GF-D8 (cell line): ENCODE measurements around the gene NCAN.
A peak's percentile ranks its signal among the peaks of the same experiment; 100 is the strongest.

Experiments
- DNase-seq: peaks from one replicate; lab custom pipeline; 2025; lab: John Stamatoyannopoulos, UW

Gene NCAN

DNA sequence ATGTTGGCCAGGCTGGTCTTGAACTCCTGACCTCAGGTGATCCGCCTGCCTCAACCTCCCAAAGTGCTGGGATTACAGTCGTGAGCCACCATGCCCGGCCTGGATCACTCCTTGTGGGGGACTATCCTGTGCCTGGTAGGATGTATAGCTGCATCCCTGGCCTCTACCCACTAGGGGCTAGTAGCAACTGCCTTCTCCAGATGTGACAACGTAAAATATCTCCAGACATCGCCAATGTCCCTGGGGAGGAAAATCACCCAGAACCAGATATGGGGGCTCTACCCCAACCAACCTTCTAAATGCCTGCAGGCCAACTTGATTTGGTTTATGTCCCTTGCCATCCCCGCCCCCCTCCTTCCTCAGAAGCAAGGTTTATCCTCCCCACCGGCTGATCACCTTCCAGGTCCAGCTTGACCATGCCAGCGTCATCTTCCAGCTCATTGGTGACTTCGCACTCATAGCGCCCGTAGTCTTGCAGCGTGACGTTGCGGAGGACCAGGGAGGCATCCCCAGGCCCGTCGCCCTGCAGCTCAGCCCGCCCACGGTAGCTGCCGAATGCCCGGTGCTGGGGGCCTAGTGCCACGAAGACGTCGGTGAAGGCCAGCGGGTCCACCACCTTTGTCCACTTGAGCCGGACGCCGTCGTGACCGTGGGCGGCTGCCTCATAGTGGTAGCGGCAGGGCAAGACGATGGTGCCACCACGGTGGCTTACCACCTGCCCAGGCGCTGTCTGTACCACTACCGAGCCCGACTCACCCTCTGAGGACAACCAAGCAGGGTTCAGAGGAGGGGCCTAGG lies 48.9 kb downstream of the NCAN start:
- no peak for DNase-seq

DNA sequence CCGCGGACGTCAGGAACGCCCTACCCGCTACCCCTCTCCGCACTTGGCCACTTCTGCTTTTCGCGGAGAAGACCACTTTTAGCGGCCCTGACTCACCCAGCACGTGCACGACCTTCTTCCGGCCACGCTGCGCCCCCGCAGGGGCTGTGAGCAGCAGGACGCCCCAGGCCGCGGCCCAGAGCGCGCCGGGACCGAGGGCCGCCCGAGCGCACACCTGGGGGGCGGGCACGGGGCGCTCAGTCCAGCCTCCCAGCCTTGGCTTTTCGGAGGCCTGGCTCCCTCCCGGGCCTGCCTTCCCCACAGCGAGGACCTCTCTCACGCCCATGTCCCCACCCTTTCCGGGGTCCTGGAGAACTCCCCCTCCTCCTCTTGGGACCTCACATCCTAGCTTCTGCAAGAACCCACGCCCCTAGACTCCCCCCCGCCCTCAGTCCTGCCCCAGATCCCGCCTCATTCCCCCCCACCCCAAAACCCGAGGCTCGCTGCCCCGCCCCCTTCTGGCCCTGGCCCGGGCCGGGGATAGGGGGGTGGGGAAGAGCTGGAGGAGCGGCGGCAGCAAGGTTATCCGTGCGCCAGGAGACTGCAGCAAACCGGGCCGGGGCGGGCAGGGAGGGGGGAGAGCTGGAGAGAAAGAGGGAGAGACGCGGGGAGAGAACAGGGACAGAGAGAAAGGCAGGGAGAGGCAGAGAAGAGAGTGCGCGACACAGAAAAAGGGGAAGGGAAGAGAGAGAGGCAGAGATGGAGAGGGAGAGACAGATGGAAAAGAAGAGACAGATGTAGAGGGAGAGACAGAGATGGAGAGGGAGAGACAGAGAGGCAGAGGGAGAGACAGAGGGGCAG lies 49.8 kb downstream of the NCAN start:
- DNase-seq, result peak; percentile 5

GRCh38 chr19:19262190-19263057 lies 50.7 kb downstream of the NCAN start:
- no peak for DNase-seq

DNA sequence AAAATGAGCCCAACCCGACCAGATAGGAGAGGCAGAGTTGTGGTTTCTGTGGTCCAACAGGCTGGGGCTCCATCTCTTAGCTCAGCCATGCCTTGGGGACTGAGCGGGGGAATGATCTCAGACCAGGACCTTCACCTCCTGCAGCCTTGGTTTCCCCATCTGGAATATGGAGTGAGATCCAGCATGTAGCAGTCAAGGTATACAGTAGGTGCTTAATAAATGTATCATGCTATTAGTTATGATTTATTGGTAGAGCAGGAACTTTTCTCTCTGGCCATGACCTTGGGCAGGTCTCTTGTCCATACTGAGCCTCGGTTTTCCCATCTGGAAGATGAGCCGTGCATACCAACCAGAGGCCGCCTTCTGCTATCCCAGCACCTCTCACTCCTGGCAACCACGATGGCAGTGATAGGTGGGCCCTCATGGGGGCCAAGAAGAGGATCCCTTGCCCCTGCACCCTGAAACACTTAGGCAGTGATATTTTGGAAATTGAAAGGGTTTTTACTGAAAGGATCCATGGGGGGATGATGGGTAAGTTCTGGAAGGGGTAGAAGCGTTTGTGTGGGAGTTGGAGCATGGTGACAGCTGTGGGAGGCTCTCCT lies 52.2 kb downstream of the NCAN start:
- DNase-seq, result no peak

- DNase-seq, result no peak
Measured at GRCh38 chr19:19267305-19267704, 55.5 kb downstream of the NCAN start.

DNA sequence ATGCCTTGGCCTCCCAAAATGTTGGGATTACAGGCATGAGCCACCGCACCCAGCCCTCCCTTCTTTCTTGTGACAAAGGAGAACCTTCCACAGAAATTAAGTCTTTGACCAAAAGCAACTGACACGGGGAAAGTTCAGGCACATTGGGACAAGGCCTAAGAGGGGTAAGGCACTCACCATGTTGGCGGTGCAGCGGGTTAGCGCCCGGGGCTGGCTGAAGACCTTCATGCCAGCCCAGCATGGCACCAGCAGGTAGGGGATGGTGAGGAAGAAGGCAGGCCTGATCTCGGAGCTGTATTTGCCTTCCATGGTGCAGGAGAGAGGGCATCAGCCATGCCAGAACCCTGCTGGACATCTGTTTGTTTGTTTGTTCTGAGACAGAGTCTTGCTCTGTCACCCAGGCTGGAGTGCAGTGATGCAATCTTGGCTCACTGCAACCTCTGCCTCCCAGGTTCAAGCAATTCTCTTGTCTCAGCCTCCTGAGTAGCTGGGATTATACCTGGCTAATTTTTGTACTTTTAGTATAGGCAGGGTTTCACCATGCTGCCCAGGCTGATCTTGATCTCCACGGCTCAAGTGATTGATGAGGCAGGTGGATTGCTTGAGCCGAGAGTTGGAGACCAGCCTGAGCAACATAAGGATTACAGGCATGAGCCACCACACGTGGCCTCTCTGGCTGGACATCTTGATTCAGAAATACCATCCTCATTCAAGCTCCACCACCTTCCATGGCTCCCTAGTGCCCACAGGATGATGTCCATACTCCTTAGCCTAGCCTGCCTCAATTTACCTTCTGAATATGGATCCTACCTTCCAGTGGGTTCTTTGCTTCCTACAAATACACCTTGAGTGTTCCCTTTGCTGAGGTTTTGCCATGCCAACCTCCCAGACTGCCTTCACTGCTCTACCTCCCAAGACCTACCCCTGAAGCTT lies 57.0 kb downstream of the NCAN start:
- no peak for DNase-seq

DNA sequence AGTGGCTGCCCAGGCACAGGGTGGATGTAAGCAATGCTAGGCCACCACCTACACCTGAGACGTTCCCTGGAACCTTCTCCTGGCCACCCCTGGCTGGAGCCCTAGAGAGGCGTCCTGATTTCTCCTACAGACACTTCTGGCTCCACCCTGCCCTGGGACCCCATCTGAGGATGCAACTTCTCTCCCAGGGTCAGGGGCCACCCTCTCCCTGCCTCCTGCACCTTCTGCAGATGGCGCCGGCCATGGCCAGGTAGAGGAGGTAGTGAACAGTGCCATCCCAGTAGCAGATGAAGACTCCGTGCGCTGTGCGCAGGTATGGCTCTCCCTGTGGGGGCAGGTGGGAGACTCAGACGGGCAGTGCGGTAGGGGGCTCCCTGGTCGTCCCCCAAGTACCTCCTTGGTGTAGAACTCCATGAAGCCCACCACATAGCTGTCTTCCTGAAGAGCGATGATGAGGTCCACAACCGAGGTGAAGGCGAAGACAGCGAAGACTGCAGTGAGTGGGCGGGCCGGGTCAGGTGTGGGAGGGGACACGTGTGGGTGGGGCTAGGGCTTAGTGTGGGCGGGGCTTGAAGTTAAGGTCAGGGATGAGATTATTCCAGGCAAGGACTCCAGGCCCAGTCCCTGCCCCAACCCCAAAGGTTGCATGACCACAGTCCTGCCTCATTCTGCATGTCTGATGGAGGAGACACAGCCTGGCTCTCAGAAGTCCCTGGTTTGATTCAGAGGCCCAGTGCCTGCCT lies 58.4 kb downstream of the NCAN start:
- DNase-seq, result no peak

GRCh38 chr19:19270749-19271571 lies 59.2 kb downstream of the NCAN start:
- DNase-seq, result no peak

DNA sequence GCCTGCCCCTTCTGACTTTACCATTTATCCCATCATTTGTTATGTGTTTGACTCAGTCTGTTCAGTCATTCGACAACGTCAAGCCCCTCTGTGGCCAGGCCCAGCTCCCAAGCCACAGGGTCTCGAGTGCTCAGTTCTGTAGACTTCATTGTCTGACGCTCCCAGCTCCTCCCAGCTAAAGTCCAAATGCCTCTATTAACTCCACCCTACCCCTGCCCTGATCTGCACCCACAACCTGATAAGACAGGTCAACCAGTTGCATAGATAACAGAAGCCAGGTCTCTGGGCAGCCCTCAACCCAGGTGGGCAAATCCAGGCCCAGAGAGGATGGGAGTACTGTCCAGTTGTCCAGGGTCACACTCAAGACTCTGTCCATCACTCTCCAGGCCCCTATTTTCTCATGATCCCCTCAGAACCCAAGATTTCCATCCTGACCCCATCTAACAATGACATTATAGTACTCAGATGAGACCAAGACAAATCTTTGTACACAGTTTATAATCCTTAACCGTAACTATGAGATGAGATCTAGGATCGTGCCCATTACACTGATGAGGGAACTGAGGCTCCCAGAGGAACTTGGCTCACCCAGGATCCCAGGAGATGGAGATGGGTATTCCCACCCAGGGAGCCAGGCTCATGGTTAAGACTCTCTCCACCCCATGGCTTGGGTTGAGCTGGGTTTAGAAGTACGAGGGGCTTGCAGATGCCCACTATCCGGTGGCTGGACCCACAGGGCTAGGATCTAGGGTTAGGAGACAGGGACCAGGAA lies 60.3 kb downstream of the NCAN start:
- no peak for DNase-seq

DNA sequence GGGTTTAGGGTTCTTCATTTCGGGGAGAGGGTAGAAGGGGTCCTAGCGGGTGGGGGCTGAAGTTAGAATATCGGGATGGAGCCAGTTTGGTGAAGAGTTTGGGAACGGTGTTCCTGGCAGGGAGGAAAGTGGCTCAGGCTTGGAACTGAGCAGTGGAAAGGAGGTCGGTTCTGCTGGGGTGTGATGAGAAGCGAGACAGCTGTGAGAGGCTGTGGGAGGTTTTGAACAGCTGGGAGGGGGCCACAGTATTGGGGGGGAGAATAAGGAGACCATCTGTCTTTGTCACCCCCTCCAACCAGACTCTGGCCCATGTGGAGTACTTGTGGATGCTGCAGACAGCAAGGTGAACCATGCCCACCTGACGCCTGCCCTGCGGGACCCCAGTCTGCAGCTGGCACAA lies 62.4 kb downstream of the NCAN start:
- DNase-seq, result no peak

- DNase-seq, result no peak
Measured at GRCh38 chr19:19274716-19275565, 63.2 kb downstream of the NCAN start.

DNA sequence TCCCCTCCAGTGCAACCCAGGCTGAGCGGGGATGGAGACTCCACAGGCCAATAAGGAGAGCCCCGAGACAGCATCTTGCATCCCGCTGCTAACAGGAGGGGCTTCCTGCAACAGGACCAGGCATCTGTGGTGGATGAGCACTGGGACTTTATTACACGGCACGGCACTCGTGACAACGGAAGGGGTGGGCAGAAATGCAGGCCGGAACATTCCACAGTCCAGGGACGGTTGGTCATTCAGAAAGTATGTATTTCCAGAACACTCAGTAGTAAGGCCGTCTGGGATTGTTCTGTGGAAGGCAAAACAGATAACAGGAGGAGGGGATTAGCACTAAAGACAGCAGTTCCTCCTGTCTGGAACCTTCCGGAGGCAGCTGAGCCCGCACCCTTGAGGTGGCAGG lies 64.6 kb downstream of the NCAN start:
- DNase-seq, result no peak

- DNase-seq, result no peak
Measured at GRCh38 chr19:19276851-19277250, 65.1 kb downstream of the NCAN start.

GRCh38 chr19:19278315-19278714 lies 66.6 kb downstream of the NCAN start:
- no peak for DNase-seq

GRCh38 chr19:19279062-19279612 lies 67.4 kb downstream of the NCAN start:
- DNase-seq, result no peak

DNA sequence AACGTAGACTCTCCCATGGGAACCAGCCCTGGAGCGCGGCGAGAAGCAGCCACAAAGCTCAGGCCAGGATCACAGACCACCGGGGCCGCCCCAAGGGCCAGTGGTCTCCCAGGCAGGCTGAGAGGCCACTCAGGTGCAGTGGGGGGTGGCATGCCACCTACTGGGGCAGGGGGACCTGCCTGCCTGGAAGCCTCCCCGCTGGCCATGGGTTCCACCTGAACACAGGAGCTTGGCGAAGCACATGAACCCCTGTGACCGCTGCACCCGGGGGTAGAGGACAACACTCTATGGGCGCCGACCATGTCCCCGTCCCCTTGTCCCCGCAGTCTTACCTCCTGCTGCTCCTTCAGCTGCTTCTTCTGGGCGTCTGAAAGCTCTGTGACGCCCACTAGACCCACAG lies 68.1 kb downstream of the NCAN start:
- no peak for DNase-seq

DNA sequence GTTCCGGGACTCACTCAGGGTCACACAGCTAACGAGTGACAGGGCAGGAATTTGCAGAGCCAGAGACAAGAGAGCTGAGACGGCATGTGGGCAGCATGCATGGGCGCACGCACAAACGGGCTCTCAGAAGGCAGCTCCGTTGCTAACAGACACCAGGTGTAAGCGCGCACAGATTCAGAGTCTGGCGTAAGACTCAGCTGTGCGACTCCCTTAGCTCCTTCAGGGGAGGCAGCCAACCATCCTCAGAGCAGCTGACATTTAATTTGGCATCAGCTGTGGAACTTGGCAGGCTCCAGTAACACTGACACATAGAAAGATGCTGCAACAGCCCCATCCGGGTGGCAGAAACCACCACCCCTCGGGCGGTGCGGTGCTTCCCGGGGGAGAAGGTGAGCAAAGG lies 68.8 kb downstream of the NCAN start:
- DNase-seq, result no peak
